Smooth muscle cell of the pulmonary artery (primary cell): ENCODE data around the gene SPIN2A. TPM values are rescaled to one million over a fixed set of nuclear protein-coding genes. Genes with fewer than 3 reads are reported as not detected.

Experiments used
- total RNA-seq: library from RNA; depleted of rRNA; stranded (reverse); fragments of >200 nt; gene quantifications from 2 replicates; pipeline ENCODE4 v1.2.3, GENCODE V29; 2014

The SPIN2A gene
- 0.53 and 0.85 TPM in 2 replicates for total RNA-seq

GRCh38 chrX:57137073-57137472, at the start of gene SPIN2A:
Gene SPIN2A, minus strand, starts transcription at chrX:57137397. Its CDS starts 800 bp downstream, at chrX:57136597.

GRCh38 chrX:57121162-57121755, 15.9 kb downstream of the SPIN2A start, which contains the start of gene SPIN2B:
Gene SPIN2B, minus strand, starts transcription at chrX:57121548.

Other genes starting within 250 kb of the SPIN2A start
- 10.3 and 10.8 TPM in 2 replicates for gene SPIN3, start 141.9 kb downstream of the SPIN2A start, total RNA-seq
- 6.9 and 8.5 TPM in 2 replicates for gene SPIN2B, start 15.8 kb downstream of the SPIN2A start, total RNA-seq
- gene FAAH2, start 149.3 kb upstream of the SPIN2A start, total RNA-seq: 0.07 and 0.23 TPM in 2 replicates